ENCODE results near the gene NBEAL2.

The NBEAL2 gene

DNA sequence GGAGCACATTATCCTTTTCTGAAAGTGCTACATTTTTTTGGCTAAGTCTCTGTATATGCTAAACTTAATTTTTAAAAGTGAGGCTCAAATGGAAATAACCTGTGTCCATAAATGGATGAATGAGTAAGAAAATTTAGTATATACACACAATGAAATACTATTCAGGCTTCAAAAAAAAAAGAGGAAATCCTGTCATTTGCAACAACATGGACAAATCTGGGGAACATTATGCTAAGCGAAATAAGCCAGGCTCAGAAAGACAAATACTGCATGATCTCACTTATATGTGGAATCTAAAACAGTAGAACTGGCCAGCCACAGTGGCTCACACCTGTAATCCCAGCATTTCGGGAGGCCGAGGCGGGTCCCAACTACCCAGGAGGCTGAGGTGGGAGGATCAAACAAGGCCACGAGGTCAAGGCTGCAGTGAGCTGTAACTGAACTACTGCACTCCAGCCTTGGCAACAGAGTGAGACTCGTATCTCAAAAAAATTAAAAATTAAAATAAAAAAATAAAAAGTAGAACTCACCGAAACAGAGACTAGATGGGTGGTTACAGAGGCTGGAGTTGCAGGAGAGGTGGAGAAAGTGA is 28.7 kb upstream of the NBEAL2 start:
- H3K4me3 ChIP-seq (ENCODE audit: control insufficient read depth in 1 of 7, extremely low read depth in 1 of 7, insufficient read depth in 4 of 7, low read depth in 2 of 7, low read length in 6 of 7) = no peak overlapping the region
- no peaks in the 10 kb centered on the region for H3K9me3 ChIP-seq (ENCODE audit: control extremely low read depth in 1 of 5, control insufficient read depth in 4 of 5, insufficient read depth in 2 of 5, low read depth in 1 of 5, low read length in 4 of 5)
- peaks cover 2 to 30% (median 6%) of the 10 kb centered on the region in 4 experiments for H3K36me3 ChIP-seq (ENCODE audit: control insufficient read depth in 4 of 4, insufficient read depth in 4 of 4, low read length in 3 of 4)
- ChIA-PET POLR2A (no interaction called here), CTCF (interaction anchor here (0.9 to 3.1 kb wide), 3 partner anchors 19 to 47 kb away, joined by 3 to 9 read pairs (median 3); no protein-coding TSS in a partner anchor)
- H3K4me1 ChIP-seq (ENCODE audit: control extremely low read depth in 1 of 4, control insufficient read depth in 4 of 4, insufficient read depth in 4 of 4, low read length in 3 of 4) = peaks cover 36 to 86% (median 80%) of the 10 kb centered on the region in 4 experiments
- no peak for DNase-seq
- H3K27me3 ChIP-seq (replicated peaks in 2 of 5; ENCODE audit: control insufficient read depth in 4 of 5, insufficient read depth in 5 of 5, low read length in 4 of 5) = no peaks in the 10 kb centered on the region
- H3K27ac ChIP-seq (ENCODE audit: insufficient read depth in 1 of 2, low read depth in 1 of 2, low read length in 2 of 2, poor library complexity in 1 of 2, severe bottlenecking in 2 of 2) = no peak overlapping the region
- WGBS (ENCODE audit: insufficient coverage) = 89% methylated on average over 4 of the region's 7 CpGs

DNA sequence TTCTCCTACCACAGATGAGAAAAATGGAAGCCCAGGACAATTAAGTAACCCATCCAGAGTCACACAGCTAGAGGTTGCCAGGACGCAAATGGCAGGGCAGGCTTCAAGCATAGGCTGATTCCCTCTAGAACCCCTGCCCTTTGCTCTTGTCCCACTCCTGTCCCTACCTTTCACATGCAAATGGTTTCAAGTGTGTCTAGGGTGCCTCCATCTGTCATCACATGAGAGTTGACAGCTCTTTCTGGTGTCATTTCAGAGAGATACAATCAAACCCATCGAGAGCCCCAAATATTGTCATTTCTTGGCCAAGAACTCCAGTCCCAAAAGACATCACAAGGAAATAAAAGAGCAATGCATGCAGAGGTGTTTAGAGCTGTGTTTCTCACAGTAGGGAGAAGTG is 26.7 kb upstream of the NBEAL2 start:
- H3K9me3 ChIP-seq (ENCODE audit: control extremely low read depth in 1 of 5, control insufficient read depth in 4 of 5, insufficient read depth in 2 of 5, low read depth in 1 of 5, low read length in 4 of 5) = no peaks in the 10 kb centered on the region
- peak overlapping the region in 2 of 7 experiments; percentile 35 to 37 for H3K4me3 ChIP-seq (ENCODE audit: control insufficient read depth in 1 of 7, extremely low read depth in 1 of 7, insufficient read depth in 4 of 7, low read depth in 2 of 7, low read length in 6 of 7)
- H3K4me1 ChIP-seq (ENCODE audit: control extremely low read depth in 1 of 4, control insufficient read depth in 4 of 4, insufficient read depth in 4 of 4, low read length in 3 of 4) = peaks cover 34 to 89% (median 73%) of the 10 kb centered on the region in 4 experiments
- DNase-seq = no peak
- CTCF ChIA-PET = interaction anchor here (0.6 to 3.2 kb wide), 6 partner anchors 14 to 54 kb away, joined by 3 to 20 read pairs (median 6); no protein-coding TSS in a partner anchor
- H3K36me3 ChIP-seq (ENCODE audit: control insufficient read depth in 4 of 4, insufficient read depth in 4 of 4, low read length in 3 of 4) = peaks cover 0 to 10% (median under 1%) of the 10 kb centered on the region in 4 experiments
- H3K27ac ChIP-seq (ENCODE audit: insufficient read depth in 1 of 2, low read depth in 1 of 2, low read length in 2 of 2, poor library complexity in 1 of 2, severe bottlenecking in 2 of 2) = no peak overlapping the region
- POLR2A ChIA-PET = interaction anchor here (0.9 to 1.2 kb wide), 2 partner anchors 22 to 35 kb away, joined by 3 to 4 read pairs; no protein-coding TSS in a partner anchor
- H3K27me3 ChIP-seq (replicated peaks in 2 of 5; ENCODE audit: control insufficient read depth in 4 of 5, insufficient read depth in 5 of 5, low read length in 4 of 5) = no peaks in the 10 kb centered on the region
- WGBS (ENCODE audit: insufficient coverage) = 100% methylated on average over 1 of the region's 2 CpGs

- peaks cover 31 to 85% (median 68%) of the 10 kb centered on the region in 4 experiments for H3K4me1 ChIP-seq (ENCODE audit: control extremely low read depth in 1 of 4, control insufficient read depth in 4 of 4, insufficient read depth in 4 of 4, low read length in 3 of 4)
- peaks cover 0 to 4% (median under 1%) of the 10 kb centered on the region in 4 experiments for H3K36me3 ChIP-seq (ENCODE audit: control insufficient read depth in 4 of 4, insufficient read depth in 4 of 4, low read length in 3 of 4)
- no peaks in the 10 kb centered on the region for H3K27me3 ChIP-seq (replicated peaks in 2 of 5; ENCODE audit: control insufficient read depth in 4 of 5, insufficient read depth in 5 of 5, low read length in 4 of 5)
- no peak overlapping the region for H3K27ac ChIP-seq (ENCODE audit: insufficient read depth in 1 of 2, low read depth in 1 of 2, low read length in 2 of 2, poor library complexity in 1 of 2, severe bottlenecking in 2 of 2)
- no peaks in the 10 kb centered on the region for H3K9me3 ChIP-seq (ENCODE audit: control extremely low read depth in 1 of 5, control insufficient read depth in 4 of 5, insufficient read depth in 2 of 5, low read depth in 1 of 5, low read length in 4 of 5)
- DNase-seq = peak; percentile 73 to 93 (median 92)
- POLR2A ChIA-PET = interaction anchor here (0.9 to 1.2 kb wide), 2 partner anchors 22 to 34 kb away, joined by 3 to 4 read pairs; no protein-coding TSS in a partner anchor
- 24% methylated on average over 7 of the region's 8 CpGs for WGBS (ENCODE audit: insufficient coverage)
- CTCF ChIA-PET = interaction anchor here (0.7 to 3.2 kb wide), 10 partner anchors 14 to 53 kb away, joined by 3 to 20 read pairs (median 4); no protein-coding TSS in a partner anchor
- peak overlapping the region in 4 of 7 experiments; percentile 17 to 37 (median 32) for H3K4me3 ChIP-seq (ENCODE audit: control insufficient read depth in 1 of 7, extremely low read depth in 1 of 7, insufficient read depth in 4 of 7, low read depth in 2 of 7, low read length in 6 of 7)
These were observed 26.0 kb upstream of the NBEAL2 start for GRCh38 chr3:46953234-46954010.

GRCh38 chr3:46954178-46954577 is 25.3 kb upstream of the NBEAL2 start:
- Histone ChIP-seq H3K4me3 (ENCODE audit: control insufficient read depth in 1 of 7, extremely low read depth in 1 of 7, insufficient read depth in 4 of 7, low read depth in 2 of 7, low read length in 6 of 7) (peak overlapping the region in 3 of 7 experiments; percentile 5 to 45 (median 30)), H3K27me3 (replicated peaks in 2 of 5; ENCODE audit: control insufficient read depth in 4 of 5, insufficient read depth in 5 of 5, low read length in 4 of 5) (no peaks in the 10 kb centered on the region), H3K36me3 (ENCODE audit: control insufficient read depth in 4 of 4, insufficient read depth in 4 of 4, low read length in 3 of 4) (peaks cover 0 to 4% (median under 1%) of the 10 kb centered on the region in 4 experiments), H3K9me3 (ENCODE audit: control extremely low read depth in 1 of 5, control insufficient read depth in 4 of 5, insufficient read depth in 2 of 5, low read depth in 1 of 5, low read length in 4 of 5) (no peaks in the 10 kb centered on the region), H3K4me1 (ENCODE audit: control extremely low read depth in 1 of 4, control insufficient read depth in 4 of 4, insufficient read depth in 4 of 4, low read length in 3 of 4) (peaks cover 29 to 85% (median 68%) of the 10 kb centered on the region in 4 experiments), H3K27ac (ENCODE audit: insufficient read depth in 1 of 2, low read depth in 1 of 2, low read length in 2 of 2, poor library complexity in 1 of 2, severe bottlenecking in 2 of 2) (no peak overlapping the region)
- CTCF ChIA-PET = interaction anchor here (1.1 to 3.2 kb wide), 6 partner anchors 13 to 34 kb away, joined by 3 to 20 read pairs (median 5); no protein-coding TSS in a partner anchor
- POLR2A ChIA-PET = no interaction called here
- no peak for DNase-seq
- WGBS (ENCODE audit: insufficient coverage) = 77% methylated on average over 2 of the region's 3 CpGs

DNA sequence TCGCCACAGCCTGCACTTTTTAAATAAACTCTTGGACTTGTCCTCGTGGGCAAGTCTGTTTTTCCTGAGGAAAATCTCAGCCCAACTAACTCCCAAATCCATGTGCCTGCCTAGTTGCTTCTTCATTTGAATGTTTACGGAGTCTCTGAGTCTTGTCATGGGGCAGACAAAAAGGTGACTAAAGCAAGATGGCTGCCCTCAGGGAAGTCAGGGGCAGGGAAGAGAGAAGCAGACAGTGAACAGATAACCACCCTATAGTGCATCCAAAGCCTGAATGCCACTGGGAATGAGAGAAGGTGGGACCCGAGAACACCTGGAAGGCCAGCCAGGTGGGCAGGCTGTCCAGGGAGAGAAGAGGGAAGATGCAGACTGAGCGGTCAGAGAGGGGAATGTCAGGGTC is 24.3 kb upstream of the NBEAL2 start:
- Histone ChIP-seq H3K4me3 (ENCODE audit: control insufficient read depth in 1 of 7, extremely low read depth in 1 of 7, insufficient read depth in 4 of 7, low read depth in 2 of 7, low read length in 6 of 7) (no peak overlapping the region), H3K9me3 (ENCODE audit: control extremely low read depth in 1 of 5, control insufficient read depth in 4 of 5, insufficient read depth in 2 of 5, low read depth in 1 of 5, low read length in 4 of 5) (no peaks in the 10 kb centered on the region), H3K27ac (ENCODE audit: insufficient read depth in 1 of 2, low read depth in 1 of 2, low read length in 2 of 2, poor library complexity in 1 of 2, severe bottlenecking in 2 of 2) (no peak overlapping the region), H3K36me3 (ENCODE audit: control insufficient read depth in 4 of 4, insufficient read depth in 4 of 4, low read length in 3 of 4) (peaks cover 0 to 11% (median under 1%) of the 10 kb centered on the region in 4 experiments), H3K4me1 (ENCODE audit: control extremely low read depth in 1 of 4, control insufficient read depth in 4 of 4, insufficient read depth in 4 of 4, low read length in 3 of 4) (peaks cover 33 to 85% (median 69%) of the 10 kb centered on the region in 4 experiments), H3K27me3 (replicated peaks in 2 of 5; ENCODE audit: control insufficient read depth in 4 of 5, insufficient read depth in 5 of 5, low read length in 4 of 5) (no peaks in the 10 kb centered on the region)
- DNase-seq = no peak
- WGBS (ENCODE audit: insufficient coverage) = 100% methylated on average over 4 of the region's 5 CpGs
- CTCF ChIA-PET = interaction anchor here (1.6 to 4.5 kb wide), 3 partner anchors 11 to 20 kb away, joined by 6 to 27 read pairs (median 20); no protein-coding TSS in a partner anchor
- POLR2A ChIA-PET = interaction anchor here (0.9 kb wide), 1 partner anchor 11 kb away, joined by 3 read pairs; no protein-coding TSS in a partner anchor

DNA sequence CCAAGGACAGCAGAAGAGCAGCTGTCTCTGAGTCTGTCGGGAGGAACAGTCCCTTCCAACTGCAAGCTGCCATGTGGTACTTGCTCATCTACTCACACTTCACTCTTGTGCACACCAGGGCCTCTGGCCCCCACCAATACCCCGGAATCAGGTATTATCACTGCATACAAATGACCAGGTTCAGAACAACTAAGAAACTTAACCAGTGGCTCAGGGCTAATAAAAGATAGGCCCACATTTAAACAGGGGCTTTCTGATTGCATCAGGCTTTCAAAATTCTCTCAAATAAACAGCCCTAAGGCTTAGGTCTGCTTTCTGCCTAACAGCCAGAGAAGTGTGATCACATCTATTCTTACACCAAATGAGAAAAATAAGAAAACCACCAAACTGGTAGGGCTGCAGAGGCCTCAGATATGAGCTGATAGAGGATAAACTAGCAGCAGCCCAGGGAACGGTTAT is 23.6 kb upstream of the NBEAL2 start:
- H3K4me1 ChIP-seq (ENCODE audit: control extremely low read depth in 1 of 4, control insufficient read depth in 4 of 4, insufficient read depth in 4 of 4, low read length in 3 of 4) = peaks cover 39 to 85% (median 72%) of the 10 kb centered on the region in 4 experiments
- no peaks in the 10 kb centered on the region for H3K9me3 ChIP-seq (ENCODE audit: control extremely low read depth in 1 of 5, control insufficient read depth in 4 of 5, insufficient read depth in 2 of 5, low read depth in 1 of 5, low read length in 4 of 5)
- CTCF ChIA-PET = interaction anchor here (1.7 to 4.5 kb wide), 3 partner anchors 11 to 15 kb away, joined by 4 to 27 read pairs (median 4); no protein-coding TSS in a partner anchor
- WGBS (ENCODE audit: insufficient coverage) = 95% methylated on average over 2 of the region's 3 CpGs
- no peak for DNase-seq
- H3K27me3 ChIP-seq (replicated peaks in 2 of 5; ENCODE audit: control insufficient read depth in 4 of 5, insufficient read depth in 5 of 5, low read length in 4 of 5) = no peaks in the 10 kb centered on the region
- POLR2A ChIA-PET = interaction anchor here (0.9 kb wide), 1 partner anchor 11 kb away, joined by 3 read pairs; no protein-coding TSS in a partner anchor
- no peak overlapping the region for H3K27ac ChIP-seq (ENCODE audit: insufficient read depth in 1 of 2, low read depth in 1 of 2, low read length in 2 of 2, poor library complexity in 1 of 2, severe bottlenecking in 2 of 2)
- H3K4me3 ChIP-seq (ENCODE audit: control insufficient read depth in 1 of 7, extremely low read depth in 1 of 7, insufficient read depth in 4 of 7, low read depth in 2 of 7, low read length in 6 of 7) = no peak overlapping the region
- H3K36me3 ChIP-seq (ENCODE audit: control insufficient read depth in 4 of 4, insufficient read depth in 4 of 4, low read length in 3 of 4) = peaks cover 0 to 11% (median 3%) of the 10 kb centered on the region in 4 experiments

Data from common myeloid progenitor, CD34-positive (primary cell).